K562 (cell line): ENCODE measurements around the gene PPP4R1. TPM values are rescaled to one million over a fixed set of nuclear protein-coding genes. Genes with fewer than 3 reads are reported as not detected.
A peak's percentile ranks its signal among the peaks of the same experiment; 100 is the strongest.

Experiments
- ARID3A ChIP-seq: IDR thresholded peaks from 2 replicates; pipeline ENCODE4 v1.6.1; 2012; ENCODE audit warnings: low read depth, low read length, improper control_type of control experiment, borderline replicate concordance
- BRF2 ChIP-seq: IDR thresholded peaks from 3 replicates; pipeline ENCODE4 v1.6.1; 2011; ENCODE audit warnings: borderline replicate concordance, mild to moderate bottlenecking; ENCODE audit not compliant: insufficient read length, insufficient read depth
- CC2D1A ChIP-seq: fragments of 450-650 bp; IDR thresholded peaks from 2 replicates; pipeline ENCODE4 v1.6.1; 2017; ENCODE audit warnings: mild to moderate bottlenecking
- CTBP1 ChIP-seq: fragments of 450-650 bp; IDR thresholded peaks from 2 replicates; pipeline ENCODE4 v1.6.1; 2016; ENCODE audit warnings: borderline replicate concordance
- E2F6 ChIP-seq, 2 experiments: IDR thresholded peaks; 2 replicates each; pipeline ENCODE4 v1.6.1; 2011; ENCODE audit warnings: borderline replicate concordance in 1 of 2, control low read depth in 1 of 2, low read depth in 1 of 2, low read length in 1 of 2, mild to moderate bottlenecking in 1 of 2, mixed read lengths in 1 of 2, moderate library complexity in 1 of 2; ENCODE audit not compliant: insufficient read depth in 1 of 2, insufficient read length in 1 of 2, poor library complexity in 1 of 2, severe bottlenecking in 1 of 2; ENCODE audit errors: extremely low read depth in 1 of 2
- GABPB2 ChIP-seq: fragments of 250-450 bp; sonication (Bioruptor Pico); conservative IDR thresholded peaks from 2 replicates; pipeline ENCODE4 v1.5.1; 2021; ENCODE audit warnings: mild to moderate bottlenecking
- MAFK ChIP-seq: IDR thresholded peaks from 2 replicates; pipeline ENCODE4 v1.6.1; 2011; ENCODE audit warnings: low read length, improper control_type of control experiment
- PHB2 ChIP-seq: fragments of 450-650 bp; IDR thresholded peaks from 2 replicates; pipeline ENCODE4 v1.6.1; 2017; ENCODE audit warnings: low read depth
- U2AF1 ChIP-seq: fragments of 200-400 bp; formaldehyde crosslinking; optimal IDR thresholded peaks from 2 replicates; pipeline ENCODE3; 2017; ENCODE audit warnings: mild to moderate bottlenecking, low read depth, low read length, moderate library complexity
- XRCC5 ChIP-seq: fragments of 200-400 bp; formaldehyde crosslinking; IDR thresholded peaks from 2 replicates; pipeline ENCODE4 v1.6.1; 2017; ENCODE audit warnings: low read depth, mild to moderate bottlenecking, low read length
- ZNF143 ChIP-seq: sonication (generic); formaldehyde crosslinking; IDR thresholded peaks from 2 replicates; pipeline ENCODE4 v1.9.0; 2022; ENCODE audit warnings: mild to moderate bottlenecking, missing genetic modification reagents
- polyA plus RNA-seq, 8 experiments: library from polyadenylated mRNA; depleted of rRNA in 4 of 8; stranded (reverse) in 5 of 8; unstranded in 3 of 8; fragments of >200 nt; fragmentation: Nextera tagmentation in 2 of 8; fragmentation: Illumina TruSeq in 1 of 8; extraction: Ambion mirVana in 2 of 8; extraction: Trizol in 1 of 8; gene quantifications; 2 replicates each; pipeline versions ENCODE4 v1.2.1 to v1.2.3, GENCODE V29; 2011 to 2014; ENCODE audit warnings: inconsistent platforms in 1 of 8, missing spikeins in 1 of 8
- total RNA-seq, 7 experiments: library from RNA; depleted of rRNA in 6 of 7; stranded (reverse); fragments of >200 nt in 6 of 7; fragmentation: Illumina TruSeq in 2 of 7; extraction: Trizol in 2 of 7; gene quantifications; 2 replicates each; pipeline versions ENCODE4 v1.2.1 to v1.2.3, GENCODE V29; 2011 to 2021; ENCODE audit warnings: low replicate concordance in 1 of 7
- TF ChIP-seq, protein P1 (sequence below), 2 experiments: fragments of 150-350 bp in 1 of 2; IDR thresholded peaks; 2 replicates each; pipeline ENCODE4 v1.6.1; 2012 to 2016; ENCODE audit warnings: low read depth in 2 of 2, low read length in 2 of 2, mild to moderate bottlenecking in 1 of 2, moderate library complexity in 1 of 2
- TF ChIP-seq, protein P2 (sequence below): fragments of 250-450 bp; sonication (Bioruptor Pico); IDR thresholded peaks from 2 replicates; pipeline ENCODE4 v1.5.0; 2021; ENCODE audit warnings: mild to moderate bottlenecking, borderline replicate concordance
- TF ChIP-seq, protein P3 (sequence below): sonication (generic); formaldehyde crosslinking; IDR thresholded peaks from 2 replicates; pipeline ENCODE4 v1.8.1; 2022; ENCODE audit warnings: missing genetic modification reagents

PPP4R1 gene
- total and polyA plus RNA-seq, 9 of the 15 experiments (the other 6 are each of a cell fraction or from before 2014, with no cell fraction given), result 23.5 to 136 (median 84.5) TPM

GRCh38 chr18:9614401-9615279, at the start of gene PPP4R1 (continued):
- TF ChIP-seq, protein P1, sequence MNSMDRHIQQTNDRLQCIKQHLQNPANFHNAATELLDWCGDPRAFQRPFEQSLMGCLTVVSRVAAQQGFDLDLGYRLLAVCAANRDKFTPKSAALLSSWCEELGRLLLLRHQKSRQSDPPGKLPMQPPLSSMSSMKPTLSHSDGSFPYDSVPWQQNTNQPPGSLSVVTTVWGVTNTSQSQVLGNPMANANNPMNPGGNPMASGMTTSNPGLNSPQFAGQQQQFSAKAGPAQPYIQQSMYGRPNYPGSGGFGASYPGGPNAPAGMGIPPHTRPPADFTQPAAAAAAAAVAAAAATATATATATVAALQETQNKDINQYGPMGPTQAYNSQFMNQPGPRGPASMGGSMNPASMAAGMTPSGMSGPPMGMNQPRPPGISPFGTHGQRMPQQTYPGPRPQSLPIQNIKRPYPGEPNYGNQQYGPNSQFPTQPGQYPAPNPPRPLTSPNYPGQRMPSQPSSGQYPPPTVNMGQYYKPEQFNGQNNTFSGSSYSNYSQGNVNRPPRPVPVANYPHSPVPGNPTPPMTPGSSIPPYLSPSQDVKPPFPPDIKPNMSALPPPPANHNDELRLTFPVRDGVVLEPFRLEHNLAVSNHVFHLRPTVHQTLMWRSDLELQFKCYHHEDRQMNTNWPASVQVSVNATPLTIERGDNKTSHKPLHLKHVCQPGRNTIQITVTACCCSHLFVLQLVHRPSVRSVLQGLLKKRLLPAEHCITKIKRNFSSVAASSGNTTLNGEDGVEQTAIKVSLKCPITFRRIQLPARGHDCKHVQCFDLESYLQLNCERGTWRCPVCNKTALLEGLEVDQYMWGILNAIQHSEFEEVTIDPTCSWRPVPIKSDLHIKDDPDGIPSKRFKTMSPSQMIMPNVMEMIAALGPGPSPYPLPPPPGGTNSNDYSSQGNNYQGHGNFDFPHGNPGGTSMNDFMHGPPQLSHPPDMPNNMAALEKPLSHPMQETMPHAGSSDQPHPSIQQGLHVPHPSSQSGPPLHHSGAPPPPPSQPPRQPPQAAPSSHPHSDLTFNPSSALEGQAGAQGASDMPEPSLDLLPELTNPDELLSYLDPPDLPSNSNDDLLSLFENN (IDR thresholded peaks at IDR 0.05; ENCODE audit: low read depth in 2 of 2, low read length in 2 of 2), result no peak
- TF ChIP-seq MAFK (no peak), XRCC5 (0 out of 2 replicates have a peak, but pooled peaks have one; percentile 20), ARID3A (no peak), CC2D1A (no peak), CTBP1 (peak; percentile 64; the same call in 1 of the 2 replicates), ZNF143 (CRISPR knock-in tag) (no peak), E2F6 (IDR thresholded peaks at IDR 0.05; ENCODE audit: borderline replicate concordance in 1 of 2, extremely low read depth in 1 of 2, insufficient read depth in 1 of 2, insufficient read length in 1 of 2, low read depth in 1 of 2, low read length in 1 of 2, poor library complexity in 1 of 2, severe bottlenecking in 1 of 2) (peak; percentile 34 to 89), U2AF1 (no peak), GABPB2 (CRISPR knock-in tag) (no peak), PHB2 (no peak), BRF2 (no peak)
- TF ChIP-seq, protein P2, sequence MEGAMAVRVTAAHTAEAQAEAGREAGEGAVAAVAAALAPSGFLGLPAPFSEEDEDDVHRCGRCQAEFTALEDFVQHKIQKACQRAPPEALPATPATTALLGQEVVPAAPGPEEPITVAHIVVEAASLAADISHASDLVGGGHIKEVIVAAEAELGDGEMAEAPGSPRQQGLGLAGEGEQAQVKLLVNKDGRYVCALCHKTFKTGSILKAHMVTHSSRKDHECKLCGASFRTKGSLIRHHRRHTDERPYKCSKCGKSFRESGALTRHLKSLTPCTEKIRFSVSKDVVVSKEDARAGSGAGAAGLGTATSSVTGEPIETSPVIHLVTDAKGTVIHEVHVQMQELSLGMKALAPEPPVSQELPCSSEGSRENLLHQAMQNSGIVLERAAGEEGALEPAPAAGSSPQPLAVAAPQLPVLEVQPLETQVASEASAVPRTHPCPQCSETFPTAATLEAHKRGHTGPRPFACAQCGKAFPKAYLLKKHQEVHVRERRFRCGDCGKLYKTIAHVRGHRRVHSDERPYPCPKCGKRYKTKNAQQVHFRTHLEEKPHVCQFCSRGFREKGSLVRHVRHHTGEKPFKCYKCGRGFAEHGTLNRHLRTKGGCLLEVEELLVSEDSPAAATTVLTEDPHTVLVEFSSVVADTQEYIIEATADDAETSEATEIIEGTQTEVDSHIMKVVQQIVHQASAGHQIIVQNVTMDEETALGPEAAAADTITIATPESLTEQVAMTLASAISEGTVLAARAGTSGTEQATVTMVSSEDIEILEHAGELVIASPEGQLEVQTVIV (CRISPR knock-in tag), result no peak
- TF ChIP-seq, protein P3, sequence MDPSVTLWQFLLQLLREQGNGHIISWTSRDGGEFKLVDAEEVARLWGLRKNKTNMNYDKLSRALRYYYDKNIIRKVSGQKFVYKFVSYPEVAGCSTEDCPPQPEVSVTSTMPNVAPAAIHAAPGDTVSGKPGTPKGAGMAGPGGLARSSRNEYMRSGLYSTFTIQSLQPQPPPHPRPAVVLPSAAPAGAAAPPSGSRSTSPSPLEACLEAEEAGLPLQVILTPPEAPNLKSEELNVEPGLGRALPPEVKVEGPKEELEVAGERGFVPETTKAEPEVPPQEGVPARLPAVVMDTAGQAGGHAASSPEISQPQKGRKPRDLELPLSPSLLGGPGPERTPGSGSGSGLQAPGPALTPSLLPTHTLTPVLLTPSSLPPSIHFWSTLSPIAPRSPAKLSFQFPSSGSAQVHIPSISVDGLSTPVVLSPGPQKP (CRISPR knock-in tag), result no peak
